Upper lobe of left lung (tissue), 4 donors: Measurements from ENCODE around the gene AGPS.

ENCODE experiments used
- EP300 ChIP-seq, 4 donors: sonication (generic); formaldehyde crosslinking; IDR thresholded peaks; one replicate each; pipeline ENCODE4 v1.5.1; 2017; ENCODE audit warnings: antibody characterized with exemption in 4 of 4, control low read depth in 2 of 4
- POLR2A ChIP-seq, 4 donors: fragments of 450-650 bp; IDR thresholded peaks; one replicate each; pipeline ENCODE4 v1.5.1; 2016 to 2017; ENCODE audit warnings: antibody characterized with exemption in 4 of 4, mild to moderate bottlenecking in 2 of 4

- TF ChIP-seq POLR2A (IDR thresholded peaks at IDR 0.05) (no peak), EP300 (IDR thresholded peaks at IDR 0.05) (no peak)
Measured at GRCh38 chr2:177489719-177490301, 97.2 kb downstream of the AGPS start.
